Peyer's patch (tissue), 4 donors: ENCODE results near the gene PRSS21.

Experiments
- CTCF ChIP-seq, 6 experiments: fragments of 450-650 bp in 4 of 6; fragments of 200-600 bp in 2 of 6; sonication (generic) in 1 of 6; IDR thresholded peaks; one replicate each; pipeline ENCODE4 v1.5.1; 2017 to 2019; ENCODE audit warnings: antibody characterized with exemption in 6 of 6, mild to moderate bottlenecking in 3 of 6, moderate library complexity in 1 of 6
- POLR2A ChIP-seq, 2 donors: fragments of 450-650 bp; IDR thresholded peaks; one replicate each; pipeline ENCODE4 v1.5.1; 2017; ENCODE audit warnings: antibody characterized with exemption in 2 of 2, mild to moderate bottlenecking in 2 of 2, moderate library complexity in 2 of 2

- TF ChIP-seq CTCF (IDR thresholded peaks at IDR 0.05) (peak in 5 of 6 experiments; percentile 4 to 50 (median 40)), POLR2A (IDR thresholded peaks at IDR 0.05) (no peak)
Measured at GRCh38 chr16:2842340-2843000, 25.4 kb downstream of the PRSS21 start.
